Endodermal cell (in vitro differentiated cells): ENCODE data around the gene PCNX4. TPM values are rescaled to one million over a fixed set of nuclear protein-coding genes. Genes with fewer than 3 reads are reported as not detected.
"Not testable (repeated sequence)": the region's sequence is repeated elsewhere in the genome, so short reads cannot be mapped to it uniquely, and the experiment has no call there.

Source experiments
- DNase-seq: peaks from one replicate; pipeline ENCODE4 v3.0.0-alpha.2; 2017
- H3K27ac ChIP-seq: 2 replicates; pipeline ENCODE4 v1.5.1; 2013; ENCODE audit warnings: mild to moderate bottlenecking, low read depth, low read length, moderate library complexity
- H3K27me3 ChIP-seq: 2 replicates; pipeline ENCODE4 v1.6.1; 2013; ENCODE audit warnings: mild to moderate bottlenecking, low read length, moderate library complexity; ENCODE audit not compliant: insufficient read depth, control insufficient read depth, poor library complexity, severe bottlenecking
- H3K36me3 ChIP-seq: 2 replicates; pipeline ENCODE4 v1.7.0; 2013; ENCODE audit warnings: mild to moderate bottlenecking, low read length, moderate library complexity; ENCODE audit not compliant: control insufficient read depth, insufficient read depth
- H3K4me1 ChIP-seq: one replicate; pipeline ENCODE4 v1.7.0; 2013; ENCODE audit warnings: low read length; ENCODE audit not compliant: control insufficient read depth, insufficient read depth
- H3K4me3 ChIP-seq: 2 replicates; pipeline ENCODE4 v1.5.1; 2013; ENCODE audit warnings: mild to moderate bottlenecking, low read length, moderate library complexity
- H3K9ac ChIP-seq: 2 replicates; pipeline ENCODE4 v1.6.1; 2013; ENCODE audit warnings: mild to moderate bottlenecking, low read length, moderate library complexity; ENCODE audit not compliant: poor library complexity, severe bottlenecking; ENCODE audit errors: extremely low read depth
- H3K9me3 ChIP-seq: 2 replicates; pipeline ENCODE4 v1.6.1; 2013; ENCODE audit warnings: mild to moderate bottlenecking, low read length, moderate library complexity; ENCODE audit not compliant: control insufficient read depth
- H3K27ac Mint-ChIP-seq: 2 replicates; pipeline ENCODE4 v1.8.0; 2020; ENCODE audit warnings: mixed read lengths
- H3K27me3 Mint-ChIP-seq: 2 replicates; pipeline ENCODE4 v1.8.0; 2021; ENCODE audit warnings: mild to moderate bottlenecking, mixed read lengths; ENCODE audit not compliant: insufficient read depth
- H3K36me3 Mint-ChIP-seq: 2 replicates; pipeline ENCODE4 v1.8.0; 2020; ENCODE audit warnings: low read depth, mixed read lengths
- H3K4me1 Mint-ChIP-seq: 2 replicates; pipeline ENCODE4 v1.8.0; 2020; ENCODE audit warnings: mixed read lengths
- H3K4me3 Mint-ChIP-seq: 2 replicates; pipeline ENCODE4 v1.8.0; 2020; ENCODE audit warnings: mild to moderate bottlenecking, moderate library complexity, mixed read lengths
- H3K9me3 Mint-ChIP-seq: 2 replicates; pipeline ENCODE4 v1.8.0; 2020; ENCODE audit warnings: mild to moderate bottlenecking, mixed read lengths
- CTCF ChIP-seq: fragments of 200-600 bp; sonication (generic); conservative IDR thresholded peaks from 2 replicates; pipeline ENCODE4 v1.5.0; 2021; ENCODE audit warnings: antibody characterized with exemption, mild to moderate bottlenecking
- WGBS, 2 experiments: methylation state at CpG; one replicate each; pipeline versions ENCODE4 v1.1.5 to v1.1.7; 2013; ENCODE audit warnings: missing lambda C conversion rate in 2 of 2, mixed read lengths in 1 of 2; ENCODE audit not compliant: insufficient coverage in 1 of 2, insufficient read length in 1 of 2; 5-methylcytosine and 5-hydroxymethylcytosine counted together
- long read RNA-seq, 4 experiments: library from polyadenylated mRNA in 2 of 4; library from RNA in 1 of 4; library from capped mRNA in 1 of 4; stranded (forward) in 3 of 4; unstranded in 1 of 4; transcript quantifications; one replicate each; pipeline ENCODE4 v2.0.0, GENCODE V29; 2020 to 2021; ENCODE audit warnings: inconsistent platforms in 1 of 4
- polyA plus RNA-seq, 2 experiments: library from polyadenylated mRNA; stranded (reverse); fragments of 50-300 nt; gene quantifications; one replicate each; pipeline ENCODE4 v1.2.3, GENCODE V29; 2013
- total RNA-seq, 2 donors: library from RNA; stranded (reverse); fragmentation: NEBNext Ultra II Directional in 1 of 2; extraction: Animal tissue kit (Norgen Biotek cat#: 25700) in 1 of 2; gene quantifications; 2 replicates in 1 of 2; 3 replicates in 1 of 2; pipeline ENCODE4 v1.2.1, GENCODE V29; 2021

Gene PCNX4
- total RNA-seq: 10 to 100 TPM; 61.1 to 74.3 TPM
- 82.0 TPM for polyA plus RNA-seq (2013, experiment 1 of 2)
- 79.0 TPM for polyA plus RNA-seq (2013, experiment 2 of 2)
- long read RNA-seq, experiment 1, full-length matches to known transcripts: 1 of 19 reads
- long read RNA-seq, experiment 1, partial matches to known transcripts: 9 of 19 reads
- long read RNA-seq, experiment 1, other reads (novel, unspliced or antisense): 9 of 19 reads
- long read RNA-seq, experiment 2, full-length matches to known transcripts: 45 of 64 reads
- long read RNA-seq, experiment 2, partial matches to known transcripts: 7 of 64 reads
- long read RNA-seq, experiment 2, other reads (novel, unspliced or antisense): 12 of 64 reads
- long read RNA-seq, experiment 3, full-length matches to known transcripts: 73 of 111 reads
- long read RNA-seq, experiment 3, partial matches to known transcripts: 19 of 111 reads
- long read RNA-seq, experiment 3, other reads (novel, unspliced or antisense): 19 of 111 reads
- long read RNA-seq, experiment 4, full-length matches to known transcripts: 1 of 14 reads
- long read RNA-seq, experiment 4, partial matches to known transcripts: 12 of 14 reads
- long read RNA-seq, experiment 4, other reads (novel, unspliced or antisense): 1 of 14 reads

GRCh38 chr14:60091550-60092525, at the start of gene PCNX4:
TSS of gene PCNX4 (plus strand) at chr14:60091923. CDS start at chr14:60107639, 15,716 bp downstream.
- WGBS, 2 experiments: 0 to 1% methylated on average over 42 to 88 of the region's 88 CpGs
- H3K27ac Mint-ChIP-seq: peak within 1 kb of the TSS; percentile 98
- Histone ChIP-seq H3K4me3 (peak within 1 kb of the TSS; percentile 97), H3K36me3 (peaks cover 7% of the 10 kb centered on the region), H3K9ac (peak within 1 kb of the TSS; percentile 91), H3K27me3 (no peaks in the 10 kb centered on the region), H3K4me1 (no peaks in the 10 kb centered on the region), H3K9me3 (no peaks in the 10 kb centered on the region), H3K27ac (peak within 1 kb of the TSS; percentile 99)
- TF ChIP-seq CTCF: no peak
- H3K36me3 Mint-ChIP-seq: peaks cover under 1% of the 10 kb centered on the region
- H3K27me3 Mint-ChIP-seq: no peaks in the 10 kb centered on the region
- H3K4me3 Mint-ChIP-seq: peak within 1 kb of the TSS; percentile 84
- peaks cover 25% of the 10 kb centered on the region for H3K4me1 Mint-ChIP-seq
- no peaks in the 10 kb centered on the region for H3K9me3 Mint-ChIP-seq
- peak; percentile 97 for DNase-seq

- not testable (repeated sequence) for DNase-seq, H3K36me3 Mint-ChIP-seq, H3K9ac ChIP-seq, H3K4me3 Mint-ChIP-seq, H3K4me3 ChIP-seq, H3K9me3 ChIP-seq, H3K27me3 ChIP-seq, H3K4me1 Mint-ChIP-seq, H3K27me3 Mint-ChIP-seq, H3K27ac Mint-ChIP-seq, H3K27ac ChIP-seq, H3K36me3 ChIP-seq, H3K4me1 ChIP-seq
- peaks cover 17% of the 10 kb centered on the region for H3K9me3 Mint-ChIP-seq
- no CpG with 5 or more reads among the region's 1 CpG for WGBS, 2 experiments
Measured at GRCh38 chr14:60047976-60048375, 43.7 kb upstream of the PCNX4 start.

GRCh38 chr14:60051721-60052221, 40.0 kb upstream of the PCNX4 start:
- Mint-ChIP-seq H3K4me1 (peaks cover 5% of the 10 kb centered on the region), H3K27ac (no peak overlapping the region), H3K4me3 (no peak overlapping the region), H3K9me3 (no peaks in the 10 kb centered on the region), H3K36me3 (no peaks in the 10 kb centered on the region), H3K27me3 (no peaks in the 10 kb centered on the region)
- Histone ChIP-seq H3K4me1 (no peaks in the 10 kb centered on the region), H3K27ac (no peak overlapping the region), H3K27me3 (no peaks in the 10 kb centered on the region), H3K4me3 (no peak overlapping the region), H3K9ac (no peak overlapping the region), H3K36me3 (no peaks in the 10 kb centered on the region), H3K9me3 (no peaks in the 10 kb centered on the region)
- WGBS, 2 experiments: 94 to 99% methylated on average over 3 of the region's 3 CpGs
- DNase-seq: no peak
- TF ChIP-seq CTCF: no peak
